CMK (cell line): ENCODE measurements around the gene OR2AE1.
A peak's percentile ranks its signal among the peaks of the same experiment; 100 is the strongest.

Experiments
- DNase-seq: peaks from one replicate; pipeline ENCODE4 v3.0.0-alpha.2; 2010; ENCODE audit warnings: low read depth

The OR2AE1 gene

GRCh38 chr7:99855236-99855635, 21.6 kb downstream of the OR2AE1 start:
- DNase-seq: no peak

- DNase-seq: no peak
These were observed 28.2 kb downstream of the OR2AE1 start for GRCh38 chr7:99848420-99849216.

GRCh38 chr7:99844328-99844727, 32.5 kb downstream of the OR2AE1 start:
- DNase-seq: no peak

GRCh38 chr7:99843808-99844207, 33.0 kb downstream of the OR2AE1 start:
- no peak for DNase-seq

GRCh38 chr7:99842926-99843325, 33.9 kb downstream of the OR2AE1 start:
- no peak for DNase-seq

GRCh38 chr7:99840136-99840869, 36.5 kb downstream of the OR2AE1 start:
- no peak for DNase-seq

GRCh38 chr7:99839287-99840021, 37.4 kb downstream of the OR2AE1 start:
- DNase-seq: no peak

- DNase-seq: no peak
These were observed 39.0 kb downstream of the OR2AE1 start for GRCh38 chr7:99837649-99838361.

GRCh38 chr7:99835189-99835588, 41.6 kb downstream of the OR2AE1 start:
- DNase-seq: peak; percentile 85

- no peak for DNase-seq
These were observed 42.5 kb downstream of the OR2AE1 start for GRCh38 chr7:99834382-99834781.

GRCh38 chr7:99833289-99833877, 43.5 kb downstream of the OR2AE1 start:
- peak; percentile 30 for DNase-seq

GRCh38 chr7:99831595-99831994, 45.2 kb downstream of the OR2AE1 start:
- no peak for DNase-seq

GRCh38 chr7:99829524-99830160, 47.2 kb downstream of the OR2AE1 start:
- DNase-seq: no peak

- DNase-seq: no peak
These were observed 48.0 kb downstream of the OR2AE1 start for GRCh38 chr7:99828811-99829210.

GRCh38 chr7:99827040-99827778, 49.6 kb downstream of the OR2AE1 start:
- no peak for DNase-seq
